CD4-positive, alpha-beta T cell (primary cell): ENCODE results near the gene PCF11. TPM values are rescaled to one million over a fixed set of nuclear protein-coding genes. Genes with fewer than 3 reads are reported as not detected.
"Not testable (repeated sequence)": the region's sequence is repeated elsewhere in the genome, so short reads cannot be mapped to it uniquely, and the experiment has no call there.

Source experiments
- ATAC-seq: fragments of 200-7000 bp; cut with Tn5 transposase; one replicate; pipeline ENCODE4 v1.10.0; 2022; ENCODE audit warnings: mild to moderate bottlenecking; ENCODE audit not compliant: poor library complexity
- CTCF ChIA-PET: fragments of 350-600 bp; sonication (Branson Sonifier 250); formaldehyde crosslinking; loops from one replicate; lab custom pipeline; 2021; ENCODE audit warnings: antibody characterized with exemption, inconsistent platforms; lab: Charles Lee
- POLR2A ChIA-PET: fragments of 350-600 bp; sonication (Branson Sonifier 250); formaldehyde crosslinking; loops from one replicate; lab custom pipeline; 2021; ENCODE audit warnings: antibody characterized with exemption, inconsistent platforms; lab: Charles Lee
- DNase-seq, 14 experiments: peaks; one replicate each; pipeline ENCODE4 v3.0.0-alpha.2; 2013 to 2020; ENCODE audit warnings: mixed read lengths in 2 of 14
- H3K27ac ChIP-seq, 2 donors: one replicate each; pipeline versions ENCODE4 v1.5.1 to v1.7.0; 2013; ENCODE audit warnings: low read length in 2 of 2, low read depth in 1 of 2, mild to moderate bottlenecking in 1 of 2
- H3K27me3 ChIP-seq, 2 experiments: 1 replicate in 1 of 2; 2 replicates in 1 of 2; pipeline versions ENCODE4 v1.6.1 to v1.7.0; 2013; ENCODE audit warnings: low read length in 2 of 2, control low read depth in 1 of 2, mild to moderate bottlenecking in 1 of 2, moderate library complexity in 1 of 2; ENCODE audit not compliant: insufficient read depth in 2 of 2, control insufficient read depth in 1 of 2
- H3K36me3 ChIP-seq: one replicate; pipeline ENCODE4 v1.6.1; 2013; ENCODE audit warnings: low read length, control low read depth; ENCODE audit not compliant: insufficient read depth
- H3K4me1 ChIP-seq: one replicate; pipeline ENCODE4 v1.6.1; 2013; ENCODE audit warnings: low read length, control low read depth; ENCODE audit not compliant: insufficient read depth
- H3K4me3 ChIP-seq: one replicate; pipeline ENCODE4 v1.5.1; 2013; ENCODE audit warnings: mild to moderate bottlenecking, low read length, moderate library complexity
- H3K9me3 ChIP-seq, 2 experiments: 1 replicate in 1 of 2; 2 replicates in 1 of 2; pipeline versions ENCODE4 v1.6.1 to v1.7.0; 2013; ENCODE audit warnings: low read length in 2 of 2, mild to moderate bottlenecking in 2 of 2, control low read depth in 1 of 2, moderate library complexity in 1 of 2; ENCODE audit not compliant: control insufficient read depth in 1 of 2, insufficient read depth in 1 of 2
- H3K27ac Mint-ChIP-seq: one replicate; pipeline ENCODE4 v1.8.0; 2020; ENCODE audit warnings: mixed read lengths
- H3K27me3 Mint-ChIP-seq: one replicate; pipeline ENCODE4 v1.8.0; 2021; ENCODE audit warnings: mixed read lengths
- H3K36me3 Mint-ChIP-seq: one replicate; pipeline ENCODE4 v1.8.0; 2021; ENCODE audit warnings: low read depth, mixed read lengths
- H3K4me1 Mint-ChIP-seq: one replicate; pipeline ENCODE4 v1.8.0; 2021; ENCODE audit warnings: low read depth, mixed read lengths
- H3K4me3 Mint-ChIP-seq: one replicate; pipeline ENCODE4 v1.8.0; 2020; ENCODE audit warnings: mild to moderate bottlenecking, mixed read lengths
- H3K9me3 Mint-ChIP-seq: one replicate; pipeline ENCODE4 v1.8.0; 2020; ENCODE audit warnings: mixed read lengths
- CTCF ChIP-seq: fragments of 200-600 bp; IDR thresholded peaks from one replicate; pipeline ENCODE4 v1.8.0; 2022; ENCODE audit warnings: antibody characterized with exemption, mild to moderate bottlenecking
- intact Hi-C, 2 experiments: fragments of 100-400 bp; cut with DNase I in 1 of 2; cut with micrococcal nuclease in 1 of 2; formaldehyde crosslinking; loops; one replicate each; pipeline versions ENCODE4 v1.15.1 to v1.9.0; 2023 to 2025; cut with DNase I, micrococcal nuclease
- total RNA-seq, 174 experiments: library from RNA in 2 of 174; stranded (reverse) in 2 of 174; gene quantifications; one replicate each; pipeline ENCODE4 v1.2.3 and lab custom pipeline; 2021 to 2026

Gene PCF11
- total RNA-seq, 2 experiments from 2014 or later: 119 to 124 TPM

- Mint-ChIP-seq H3K36me3 (peaks cover 68% of the 10 kb centered on the region), H3K9me3 (no peaks in the 10 kb centered on the region), H3K4me1 (no peaks in the 10 kb centered on the region), H3K27me3 (no peaks in the 10 kb centered on the region), H3K4me3 (no peak overlapping the region), H3K27ac (no peak overlapping the region)
- Histone ChIP-seq H3K4me1 (no peaks in the 10 kb centered on the region), H3K9me3 (no peaks in the 10 kb centered on the region), H3K36me3 (peaks cover 5% of the 10 kb centered on the region), H3K27ac (no peak overlapping the region), H3K4me3 (no peak overlapping the region), H3K27me3 (no peaks in the 10 kb centered on the region)
- ChIA-PET CTCF (no interaction called here), POLR2A (no interaction called here)
- TF ChIP-seq CTCF: no peak
- intact Hi-C loops: no loop called here
- ATAC-seq (no peak), DNase-seq (no peak)
These were observed 48.8 kb downstream of the PCF11 start for GRCh38 chr11:83205608-83206185.

GRCh38 chr11:83206221-83206620 lies 49.3 kb downstream of the PCF11 start:
- no peak overlapping the region for H3K4me3 Mint-ChIP-seq
- no peak overlapping the region for H3K4me3 ChIP-seq
- peaks cover 65% of the 10 kb centered on the region for H3K36me3 Mint-ChIP-seq
- no peaks in the 10 kb centered on the region for H3K4me1 Mint-ChIP-seq
- H3K27ac Mint-ChIP-seq: no peak overlapping the region
- ChIA-PET POLR2A (no interaction called here), CTCF (no interaction called here)
- DNase-seq (no peak), ATAC-seq (no peak)
- intact Hi-C loops: no loop called here
- H3K4me1 ChIP-seq: no peaks in the 10 kb centered on the region
- H3K27me3 ChIP-seq: no peaks in the 10 kb centered on the region
- H3K9me3 ChIP-seq: no peaks in the 10 kb centered on the region
- no peaks in the 10 kb centered on the region for H3K27me3 Mint-ChIP-seq
- H3K27ac ChIP-seq: no peak overlapping the region
- no peaks in the 10 kb centered on the region for H3K9me3 Mint-ChIP-seq
- no peak for TF ChIP-seq CTCF
- peaks cover 5% of the 10 kb centered on the region for H3K36me3 ChIP-seq

- H3K4me1 ChIP-seq, H3K27me3 Mint-ChIP-seq, ATAC-seq, H3K27ac ChIP-seq, H3K27me3 ChIP-seq, H3K9me3 ChIP-seq, intact Hi-C loops, H3K27ac Mint-ChIP-seq, H3K4me1 Mint-ChIP-seq, H3K9me3 Mint-ChIP-seq, DNase-seq, CTCF ChIA-PET, H3K4me3 ChIP-seq, H3K36me3 ChIP-seq, H3K4me3 Mint-ChIP-seq: not testable (repeated sequence)
- H3K36me3 Mint-ChIP-seq: peaks cover 65% of the 10 kb centered on the region
- POLR2A ChIA-PET: interaction anchor here (0.5 to 1.0 kb wide), 2 partner anchors 50 to 1338 kb away, joined by 3 read pairs; partner anchors contain the start of gene PCF11
These were observed 49.9 kb downstream of the PCF11 start for GRCh38 chr11:83206771-83207382.

- intact Hi-C loops: no loop called here
- H3K27ac Mint-ChIP-seq: no peak overlapping the region
- no peak for TF ChIP-seq CTCF
- no peak overlapping the region for H3K4me3 Mint-ChIP-seq
- peaks cover 7% of the 10 kb centered on the region for H3K36me3 Mint-ChIP-seq
- H3K36me3 ChIP-seq: no peaks in the 10 kb centered on the region
- CTCF ChIA-PET: no interaction called here
- no peaks in the 10 kb centered on the region for H3K9me3 ChIP-seq
- H3K4me1 ChIP-seq: no peaks in the 10 kb centered on the region
- DNase-seq (no peak), ATAC-seq (no peak)
- no peaks in the 10 kb centered on the region for H3K4me1 Mint-ChIP-seq
- no peak overlapping the region for H3K4me3 ChIP-seq
- no peaks in the 10 kb centered on the region for H3K27me3 ChIP-seq
- POLR2A ChIA-PET: no interaction called here
- no peaks in the 10 kb centered on the region for H3K27me3 Mint-ChIP-seq
- no peak overlapping the region for H3K27ac ChIP-seq
- H3K9me3 Mint-ChIP-seq: no peaks in the 10 kb centered on the region
These were observed 62.2 kb downstream of the PCF11 start for GRCh38 chr11:83219095-83219494.
